GM12878 (cell line): Measurements from ENCODE around the gene EFNA4. TPM values are rescaled to one million over a fixed set of nuclear protein-coding genes. Genes with fewer than 3 reads are reported as not detected.

Source experiments
- ATAC-seq: fragments of 200-7000 bp; cut with Tn5 transposase; 3 replicates; pipeline ENCODE4 v1.9.1; 2020; ENCODE audit warnings: mild to moderate bottlenecking, moderate library complexity
- BruUV-seq: library from RNA; stranded (reverse); fragments of 400-500 nt; replicated peaks from 2 replicates; lab custom pipeline; 2021; lab: Mats Ljungman, UMichigan
- CTCF ChIA-PET: fragments of 300-600 bp; sonication (Branson Sonifier 250); formaldehyde crosslinking; extraction: SDS; loops from one replicate; lab custom pipeline; 2021; ENCODE audit warnings: inconsistent platforms; lab: Yijun Ruan, JAX
- POLR2A ChIA-PET: fragments of 350-600 bp; formaldehyde crosslinking; extraction: SDS; loops from one replicate; lab custom pipeline; 2021; ENCODE audit warnings: inconsistent platforms; lab: Charles Lee
- RAD21 ChIA-PET: fragments of 300-600 bp; sonication (Branson Sonifier 250); formaldehyde crosslinking; loops from one replicate; lab custom pipeline; 2023; ENCODE audit warnings: antibody characterized with exemption; ENCODE audit not compliant: unreplicated experiment; lab: Charles Lee
- SMC1A ChIA-PET: fragments of 300-600 bp; sonication (Branson Sonifier 250); formaldehyde crosslinking; loops from one replicate; lab custom pipeline; 2023; ENCODE audit not compliant: unreplicated experiment, uncharacterized antibody; lab: Charles Lee
- DNase-seq: peaks from one replicate; pipeline ENCODE4 v3.0.0-alpha.2; 2011; ENCODE audit warnings: low read depth, low spot score
- FAIRE-seq: peaks from 3 replicates; lab custom pipeline; 2011; peaks lifted over from hg19 to GRCh38; lab: Jason Lieb, UNC
- H2AFZ ChIP-seq: 2 replicates; pipeline ENCODE4 v1.6.0; 2011; ENCODE audit warnings: low read depth, low read length, control low read depth; ENCODE audit not compliant: control insufficient read depth
- H3K27ac ChIP-seq: 2 replicates; pipeline ENCODE4 v1.5.1; 2011; ENCODE audit warnings: control low read depth; ENCODE audit not compliant: control insufficient read depth, insufficient read depth
- H3K27me3 ChIP-seq, 2 experiments: replicated peaks in 1 of 2; 2 replicates each; pipeline versions ENCODE4 v1.6.0 to v1.6.1; 2011; ENCODE audit warnings: low read length in 1 of 2; ENCODE audit not compliant: control insufficient read depth in 2 of 2, insufficient read depth in 2 of 2
- H3K36me3 ChIP-seq, 2 experiments: 2 replicates each; pipeline ENCODE4 v1.5.1; 2011; ENCODE audit warnings: low read length in 1 of 2; ENCODE audit not compliant: control insufficient read depth in 2 of 2, insufficient read depth in 2 of 2
- H3K4me1 ChIP-seq: 2 replicates; pipeline ENCODE4 v1.6.1; 2011; ENCODE audit warnings: mild to moderate bottlenecking, low read length, moderate library complexity, mixed read lengths; ENCODE audit not compliant: control insufficient read depth, insufficient read depth
- H3K4me2 ChIP-seq: 2 replicates; pipeline ENCODE4 v1.6.0; 2011; ENCODE audit warnings: control low read depth; ENCODE audit not compliant: control insufficient read depth, insufficient read depth
- H3K4me3 ChIP-seq: fragments of 200-600 bp; sonication (generic); 2 replicates; pipeline ENCODE4 v1.5.1; 2016
- H3K79me2 ChIP-seq: 2 replicates; pipeline ENCODE4 v1.6.0; 2011; ENCODE audit warnings: low read length; ENCODE audit not compliant: control insufficient read depth, insufficient read depth
- H3K9ac ChIP-seq: 2 replicates; pipeline ENCODE4 v1.8.0; 2011; ENCODE audit warnings: low read length, control low read depth, mixed read lengths; ENCODE audit not compliant: control insufficient read depth, insufficient read depth
- H3K9me3 ChIP-seq: replicated peaks from 3 replicates; pipeline ENCODE4 v1.5.1; 2011; ENCODE audit warnings: mild to moderate bottlenecking, low read length; ENCODE audit not compliant: control insufficient read depth, insufficient read depth
- H4K20me1 ChIP-seq: 2 replicates; pipeline ENCODE4 v1.6.0; 2011; ENCODE audit not compliant: control insufficient read depth, insufficient read depth
- DPF2 ChIP-seq: fragments of 450-650 bp; IDR thresholded peaks from 2 replicates; pipeline ENCODE4 v1.6.1; 2017; ENCODE audit warnings: mild to moderate bottlenecking
- IKZF1 ChIP-seq: fragments of 450-650 bp; conservative IDR thresholded peaks from 2 replicates; pipeline ENCODE4 v1.6.1; 2017; ENCODE audit warnings: antibody characterized with exemption, mild to moderate bottlenecking
- MYC ChIP-seq: IDR thresholded peaks from 2 replicates; pipeline ENCODE4 v1.6.1; 2011; ENCODE audit warnings: mild to moderate bottlenecking, low read length, moderate library complexity, inconsistent platforms; ENCODE audit not compliant: insufficient read depth, insufficient replicate concordance, insufficient read length, severe bottlenecking
- RELA ChIP-seq: fragments of 450-650 bp; IDR thresholded peaks from 2 replicates; pipeline ENCODE4 v1.8.0; 2014; ENCODE audit warnings: borderline replicate concordance; ENCODE audit not compliant: partially characterized antibody
- TCF12 ChIP-seq: IDR thresholded peaks from 2 replicates; pipeline ENCODE4 v1.6.1; 2011; ENCODE audit warnings: low read depth, mild to moderate bottlenecking, low read length
- WGBS: methylation state at CpG from one replicate; pipeline ENCODE4 v1.1.6; 2016; ENCODE audit warnings: low lambda C conversion rate; ENCODE audit not compliant: insufficient replicate concordance, insufficient coverage; ENCODE audit errors: missing lambda C conversion rate; 5-methylcytosine and 5-hydroxymethylcytosine counted together
- in situ Hi-C: fragments of 300-500 bp; cut with MboI; formaldehyde crosslinking; loops from 9 replicates; pipeline ENCODE4 v1.14.3; 2018; ENCODE audit warnings: mixed read lengths
- intact Hi-C: fragments of 100-400 bp; cut with micrococcal nuclease; formaldehyde crosslinking; loops from one replicate; pipeline ENCODE4 v1.14.2; 2022; ENCODE audit not compliant: unreplicated experiment
- polyA plus RNA-seq, 11 experiments: library from polyadenylated mRNA; depleted of rRNA in 4 of 11; unstranded in 6 of 11; stranded (reverse) in 5 of 11; fragments of >200 nt; fragmentation: Nextera tagmentation in 4 of 11; fragmentation: Illumina TruSeq in 1 of 11; extraction: Ambion mirVana in 4 of 11; extraction: Trizol in 1 of 11; gene quantifications; 1 replicate in 1 of 11; 2 replicates in 10 of 11; pipeline versions ENCODE4 v1.2.1 to v1.2.3, GENCODE V29; 2011 to 2016; ENCODE audit warnings: inconsistent platforms in 2 of 11, missing spikeins in 2 of 11, low read depth in 1 of 11
- total RNA-seq, 4 experiments: library from RNA; depleted of rRNA in 3 of 4; stranded (reverse); fragments of >200 nt in 3 of 4; fragmentation: Illumina TruSeq in 1 of 4; extraction: Trizol in 1 of 4; gene quantifications; 2 replicates each; pipeline versions ENCODE4 v1.2.1 to v1.2.3, GENCODE V29; 2013 to 2021

The EFNA4 gene
- total and polyA plus RNA-seq, 10 of the 15 experiments (the other 5 are each of a cell fraction or from before 2014, with no cell fraction given) = 0.52 to 14.1 (median 4.8) TPM

DNA sequence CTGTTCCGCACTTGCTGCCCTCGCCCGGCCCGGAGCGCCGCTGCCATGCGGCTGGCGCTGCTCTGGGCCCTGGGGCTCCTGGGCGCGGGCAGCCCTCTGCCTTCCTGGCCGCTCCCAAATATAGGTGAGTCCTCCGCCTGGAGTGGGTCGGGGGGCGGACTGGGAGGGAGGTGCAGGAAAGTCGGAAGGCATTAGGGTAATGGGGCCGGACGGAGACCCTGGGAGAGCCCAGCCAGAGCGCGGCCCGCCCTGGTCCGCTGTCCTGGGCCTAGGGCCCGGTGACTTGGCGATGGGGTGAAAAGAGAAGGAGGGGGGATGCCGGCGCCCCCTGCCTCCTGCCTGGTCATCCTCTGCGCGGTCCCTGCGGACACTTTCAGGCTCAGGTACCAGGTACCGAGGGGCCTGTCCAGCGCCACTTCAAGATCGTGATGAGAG, 12.2 kb upstream of the EFNA4 start:
- FAIRE-seq = no peak
- Histone ChIP-seq H3K4me3 (peak overlapping the region; percentile 91), H2AFZ (peak overlapping the region; percentile 70)

DNA sequence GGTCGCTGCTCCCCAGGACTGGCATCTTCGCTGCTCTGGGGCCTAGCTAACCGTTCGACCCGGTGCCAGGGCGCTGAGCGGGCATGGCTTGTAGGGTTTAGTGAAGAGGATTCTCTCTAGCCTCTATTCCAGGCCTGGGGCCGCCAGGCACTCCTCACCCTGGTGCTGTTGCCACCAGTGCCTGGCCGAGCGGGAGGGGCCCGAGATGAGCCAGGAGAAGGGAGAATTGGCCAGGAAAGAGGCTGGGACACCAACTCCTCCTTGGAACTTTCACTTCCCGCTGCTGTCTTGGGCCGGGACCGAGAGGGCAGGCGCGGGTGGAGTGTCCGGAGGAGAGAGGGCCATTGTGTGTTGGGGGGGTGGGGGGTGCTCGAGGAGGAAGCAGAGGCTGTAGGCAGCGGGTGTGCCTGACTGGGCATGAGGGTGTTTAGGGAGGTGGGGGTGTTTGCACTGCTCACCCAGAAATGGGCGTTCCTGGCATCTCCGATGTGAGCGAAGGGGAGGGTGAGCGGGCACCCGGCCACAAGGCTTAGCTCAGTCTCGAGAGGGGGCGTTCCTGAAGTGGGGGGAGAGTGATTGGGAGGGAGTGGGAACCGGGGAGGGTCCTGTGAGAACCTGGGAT, 11.7 kb upstream of the EFNA4 start:
- 2% methylated on average over 26 of the region's 27 CpGs for WGBS
- intact Hi-C loops (no loop called here), in situ Hi-C loops (no loop called here)
- FAIRE-seq = no peak
- Histone ChIP-seq H3K4me3 (peak overlapping the region; percentile 91), H3K27me3 (no peaks in the 10 kb centered on the region), H3K27ac (no peak overlapping the region), H3K4me1 (peaks cover 13% of the 10 kb centered on the region), H3K9ac (peak overlapping the region; percentile 65), H3K4me2 (peak overlapping the region; percentile 96), H2AFZ (peak overlapping the region; percentile 70), H4K20me1 (no peaks in the 10 kb centered on the region), H3K79me2 (no peaks in the 10 kb centered on the region; the same call in 1 of the 2 replicates), H3K9me3 (no peaks in the 10 kb centered on the region), H3K36me3 (no peaks in the 10 kb centered on the region)
- RAD21 ChIA-PET = interaction anchor here (0.5 to 2.7 kb wide), 9 partner anchors 8 to 571 kb away, joined by 3 to 16 read pairs (median 5); partner anchors contain the start of gene PBXIP1
- TF ChIP-seq TCF12 = no peak
- TF ChIP-seq IKZF1 = 0 out of 2 replicates have a peak, but pooled peaks have one; percentile 28
- 0 out of 2 replicates have a peak, but pooled peaks have one; percentile 14 for TF ChIP-seq DPF2
- SMC1A ChIA-PET = interaction anchor here (1.5 to 2.4 kb wide), 2 partner anchors 10 to 33 kb away, joined by 3 to 12 read pairs; no protein-coding TSS in a partner anchor
- no TSS peak for BruUV-seq
- POLR2A ChIA-PET = interaction anchor here (1.1 to 1.7 kb wide), 4 partner anchors 35 to 182 kb away, joined by 3 to 8 read pairs (median 6); partner anchors contain the start of gene KCNN3
- no peak for DNase-seq
- CTCF ChIA-PET = interaction anchor here (0.9 to 3.7 kb wide), 11 partner anchors 9 to 492 kb away, joined by 3 to 27 read pairs (median 6); partner anchors contain the start of gene KRTCAP2
- peak; percentile 56 for ATAC-seq

More for the DNA sequence above, 12.2 kb upstream of the EFNA4 start:
- peak overlapping the region; percentile 96 for H3K4me2 ChIP-seq
- H3K4me1 ChIP-seq = peaks cover 13% of the 10 kb centered on the region
- intact Hi-C loops = no loop called here
- TF ChIP-seq MYC (no peak), RELA (peak; percentile 23)
- TF ChIP-seq, all 136 proteins: peak for 1
- WGBS = under 1% methylated on average over 29 of the region's 31 CpGs
- ATAC-seq (peak; percentile 6; the same call in 2 of the 3 replicates), DNase-seq (no peak)
- Histone ChIP-seq H3K9me3 (no peaks in the 10 kb centered on the region), H3K36me3 (no peaks in the 10 kb centered on the region), H3K79me2 (no peaks in the 10 kb centered on the region; the same call in 1 of the 2 replicates), H3K9ac (peak overlapping the region; percentile 65), H4K20me1 (no peaks in the 10 kb centered on the region), H3K27me3 (no peaks in the 10 kb centered on the region), H3K27ac (no peak overlapping the region)
- CTCF ChIA-PET = interaction anchor here (0.6 to 3.7 kb wide), 21 partner anchors 8 to 491 kb away, joined by 3 to 27 read pairs (median 4); partner anchors contain the start of genes EFNA3, PBXIP1, PMVK and PYGO2
- no TSS peak for BruUV-seq
- RAD21 ChIA-PET = interaction anchor here (0.5 to 2.7 kb wide), 15 partner anchors 8 to 1372 kb away, joined by 3 to 16 read pairs (median 4); partner anchors contain the start of genes PBXIP1 and PYGO2
- SMC1A ChIA-PET = interaction anchor here (0.8 to 2.4 kb wide), 4 partner anchors 8 to 108 kb away, joined by 3 to 12 read pairs (median 4); no protein-coding TSS in a partner anchor
- in situ Hi-C loops = no loop called here
- POLR2A ChIA-PET = interaction anchor here (0.7 to 1.7 kb wide), 5 partner anchors 34 to 111 kb away, joined by 3 to 8 read pairs (median 4); no protein-coding TSS in a partner anchor
